NCI-H2227 (cell line): ENCODE results near the gene SKIDA1.
"Not testable (repeated sequence)": the region's sequence is repeated elsewhere in the genome, so short reads cannot be mapped to it uniquely, and the experiment has no call there.

ENCODE experiments used
- DNase-seq: peaks from one replicate; lab custom pipeline; 2025; ENCODE audit not compliant: unreplicated experiment; lab: John Stamatoyannopoulos, UW

The SKIDA1 gene

DNA sequence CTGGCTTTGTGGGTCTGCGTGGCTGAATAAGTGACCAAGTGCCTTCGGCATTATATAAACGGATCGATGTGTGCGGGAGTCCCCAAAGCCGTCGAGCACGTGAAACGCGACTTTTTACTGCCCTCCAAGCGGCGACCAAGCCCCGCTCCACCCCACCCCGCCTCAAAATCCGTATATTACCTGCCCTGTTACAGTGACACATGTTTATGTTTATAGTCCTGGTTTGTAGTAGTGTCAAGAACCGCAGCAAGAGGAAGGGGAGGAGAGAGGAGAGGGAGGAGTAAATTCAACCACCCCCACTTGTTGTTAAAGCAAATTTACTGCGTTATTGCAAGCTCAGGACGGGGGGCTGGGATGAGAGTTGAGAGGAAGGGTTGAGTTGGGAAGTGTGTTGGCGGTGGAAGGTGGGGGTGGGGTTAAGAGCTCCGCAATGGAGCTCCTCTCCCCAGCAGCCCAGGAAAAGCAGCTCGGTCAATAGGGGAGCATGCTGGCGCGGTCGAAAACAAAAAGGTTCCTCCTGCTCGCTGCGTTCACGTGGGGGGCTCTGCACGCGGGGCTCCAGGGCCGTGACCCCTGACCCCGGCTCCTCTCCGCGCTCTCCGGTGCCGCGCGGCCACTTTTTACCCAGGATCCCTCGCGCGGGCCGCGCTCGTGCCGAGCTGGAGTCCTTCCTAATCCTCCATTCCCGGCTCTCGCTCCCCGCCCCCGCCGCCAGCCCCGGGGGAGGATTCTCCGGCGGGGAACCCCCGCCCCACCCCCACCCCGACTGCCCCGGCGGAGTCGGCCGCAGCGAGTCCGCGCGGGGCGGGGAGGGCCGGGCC, at the start of gene SKIDA1:
Gene SKIDA1, minus strand, starts transcription at position 316 of the 821 bp plus-strand sequence. CDS start 7,860 bp downstream, outside the sequence.
- peak; percentile 93 for DNase-seq

DNA sequence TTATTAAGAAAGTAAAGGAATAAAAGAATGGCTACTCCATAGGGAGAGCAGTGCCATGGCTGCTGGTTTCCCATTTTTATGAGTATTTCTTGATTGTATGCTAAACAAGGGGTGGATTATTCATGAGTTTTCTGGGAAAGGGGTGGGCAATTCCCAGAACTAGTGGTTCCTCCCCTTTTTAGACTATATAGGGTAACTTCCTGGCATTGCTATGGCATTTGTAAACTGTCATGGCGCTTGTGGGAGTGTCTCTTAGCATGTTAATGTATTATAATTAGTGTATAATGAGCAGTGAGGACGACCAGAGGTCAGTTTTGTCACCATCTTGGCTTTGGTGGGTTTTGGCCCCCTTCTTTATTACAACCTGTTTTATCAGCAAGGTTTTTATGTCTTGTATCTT, 49.0 kb upstream of the SKIDA1 start:
- DNase-seq, result not testable (repeated sequence)

DNA sequence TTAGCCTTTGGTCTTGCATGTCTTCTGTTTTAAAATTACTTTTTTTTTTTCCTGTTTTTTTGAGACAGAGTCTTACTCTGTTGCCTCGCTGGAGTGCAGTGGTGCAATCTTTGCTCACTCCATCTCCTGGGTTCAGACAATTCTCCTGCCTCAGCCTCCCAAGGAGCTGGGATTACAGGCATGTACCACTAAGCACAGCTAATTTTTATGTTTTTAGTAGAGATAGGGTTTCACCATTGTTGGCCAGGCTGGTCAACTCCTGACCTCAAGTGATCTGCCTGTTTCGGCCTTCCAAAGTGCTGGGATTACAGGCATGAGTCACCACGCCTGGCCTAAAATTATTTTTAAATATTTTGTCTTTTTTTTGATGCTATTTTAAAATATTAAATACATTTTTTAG, 47.1 kb upstream of the SKIDA1 start:
- DNase-seq, result no peak

DNA sequence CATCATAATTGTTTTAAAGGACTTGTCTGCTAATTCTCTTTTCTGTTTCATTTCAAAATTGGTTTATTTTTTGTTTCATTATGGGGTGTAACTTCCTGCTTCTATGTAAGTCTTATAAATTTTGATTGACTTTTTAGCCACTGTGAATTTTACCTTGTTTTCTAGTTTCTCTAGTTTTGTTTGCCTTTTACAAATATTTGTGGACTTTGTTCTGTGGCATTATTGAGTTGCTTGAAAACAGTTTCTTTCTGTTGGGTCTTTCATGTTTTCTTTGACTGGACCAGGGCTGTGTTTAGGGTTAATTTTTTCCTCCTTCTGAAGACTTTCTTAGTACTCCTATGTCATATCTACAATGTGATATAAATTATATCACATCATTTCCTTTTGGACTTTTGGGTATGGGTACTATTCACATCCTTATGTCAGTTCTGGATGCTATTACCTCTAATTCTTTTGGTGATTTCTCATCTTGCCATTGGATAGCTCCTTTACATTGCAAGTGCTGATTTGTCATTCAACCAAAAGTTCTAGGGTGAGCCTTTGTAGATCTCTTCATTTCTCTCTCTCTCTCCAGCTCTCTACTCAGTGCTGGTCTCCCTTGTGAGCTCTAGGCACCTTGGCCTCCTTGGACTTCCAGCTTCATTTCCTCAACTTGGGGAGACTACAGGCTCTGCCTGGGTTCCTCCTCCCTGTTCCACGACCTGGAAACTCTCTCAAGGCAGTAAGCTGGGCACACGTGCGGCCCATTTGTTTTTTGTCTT, 45.5 kb upstream of the SKIDA1 start:
- no peak for DNase-seq

DNA sequence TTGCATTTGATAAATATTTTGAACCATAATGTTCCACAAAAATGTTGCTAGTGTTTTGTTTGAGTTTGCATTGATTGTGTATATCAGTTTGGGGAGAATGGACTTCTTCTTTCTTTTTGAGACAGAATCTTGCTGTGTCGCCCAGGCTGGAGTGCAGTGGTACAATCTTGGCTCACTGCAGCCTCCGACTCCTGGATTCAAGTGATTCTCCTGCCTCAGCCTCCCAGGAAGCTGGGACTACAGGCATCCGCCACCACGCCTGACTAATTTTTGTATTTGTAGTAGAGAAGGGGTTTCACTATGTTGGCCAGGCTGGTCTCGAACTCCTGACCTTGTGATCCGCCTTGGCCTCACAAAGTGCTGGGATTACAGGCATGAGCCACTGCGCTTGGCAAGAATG, 33.5 kb upstream of the SKIDA1 start:
- DNase-seq, result not testable (repeated sequence)

DNA sequence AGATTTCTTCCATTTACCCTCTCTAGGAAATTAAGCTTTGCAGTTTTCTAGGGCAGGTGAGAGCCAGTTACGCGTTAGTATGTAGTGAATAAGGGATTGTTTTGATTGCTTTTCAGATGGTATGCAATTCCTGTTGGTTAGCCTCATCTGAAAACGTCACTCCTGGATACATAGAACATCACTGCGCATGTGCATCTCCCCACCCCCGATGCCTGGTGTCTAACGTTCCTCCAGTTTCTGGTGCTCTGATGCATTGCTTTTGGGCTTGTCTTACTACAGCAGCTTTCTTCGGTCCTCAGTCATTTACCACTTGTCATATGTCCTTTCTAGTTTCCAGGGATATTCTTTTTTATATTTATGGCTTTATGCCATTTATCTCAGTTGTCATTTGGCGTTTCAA, 31.0 kb upstream of the SKIDA1 start:
- no peak for DNase-seq

DNA sequence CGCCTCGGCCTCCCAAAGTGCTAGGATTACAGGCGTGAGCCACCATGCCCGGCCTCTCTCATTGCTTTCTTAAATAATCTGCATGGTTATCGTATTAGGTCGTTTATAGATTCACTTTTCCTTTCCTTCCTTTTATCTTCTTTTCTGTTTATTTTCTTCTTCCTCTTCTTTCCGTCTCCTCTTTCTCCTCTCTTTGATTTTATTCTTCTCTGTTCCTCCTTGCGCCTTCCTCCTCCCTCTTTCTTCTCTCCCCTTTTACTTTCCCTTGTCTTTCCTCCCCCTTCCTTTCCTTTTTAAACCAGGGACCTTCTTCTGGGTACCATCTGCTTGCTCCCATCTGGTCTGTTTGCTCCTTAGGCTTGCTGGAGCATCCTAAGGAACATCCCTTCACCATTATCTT, 27.2 kb upstream of the SKIDA1 start:
- DNase-seq, result no peak

DNA sequence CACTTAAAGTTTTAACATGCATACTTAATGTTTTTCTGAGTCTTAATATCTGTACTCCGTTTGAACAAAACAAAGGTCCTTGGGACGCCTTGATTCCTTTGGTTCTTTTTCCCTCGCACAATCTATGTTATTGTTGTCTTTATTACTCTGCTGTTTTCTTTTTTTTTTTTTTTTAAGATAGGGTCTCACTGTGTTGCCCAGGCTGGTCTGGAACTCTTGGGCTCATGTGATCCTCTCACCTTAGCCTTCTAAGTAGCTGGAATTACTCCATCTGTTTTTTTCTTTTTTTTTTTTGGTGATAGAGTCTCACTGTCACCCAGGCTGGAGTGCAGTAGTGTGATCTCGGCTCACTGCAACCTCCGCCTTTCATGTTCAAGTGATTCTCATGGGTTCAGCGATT, 21.8 kb upstream of the SKIDA1 start:
- no peak for DNase-seq

DNA sequence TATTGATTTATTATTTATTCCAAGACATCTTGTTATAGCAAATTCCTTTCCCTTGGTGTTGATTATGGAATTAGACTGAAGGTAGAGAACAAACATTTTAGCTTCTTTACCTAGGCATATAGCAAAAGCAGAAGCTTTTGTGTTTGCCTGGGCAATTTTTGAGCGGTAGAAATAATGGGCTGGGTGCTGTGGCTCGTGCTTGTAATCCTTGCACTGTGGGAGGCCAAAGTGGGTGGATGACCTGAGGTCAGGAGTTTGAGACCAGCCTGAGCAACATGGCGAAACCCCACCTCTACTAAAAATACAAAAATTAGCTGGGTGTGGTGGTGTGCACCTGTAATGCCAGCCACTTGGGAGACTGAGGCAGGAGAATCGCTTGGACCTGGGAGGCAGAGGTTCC, 15.2 kb upstream of the SKIDA1 start:
- DNase-seq, result not testable (repeated sequence)

DNA sequence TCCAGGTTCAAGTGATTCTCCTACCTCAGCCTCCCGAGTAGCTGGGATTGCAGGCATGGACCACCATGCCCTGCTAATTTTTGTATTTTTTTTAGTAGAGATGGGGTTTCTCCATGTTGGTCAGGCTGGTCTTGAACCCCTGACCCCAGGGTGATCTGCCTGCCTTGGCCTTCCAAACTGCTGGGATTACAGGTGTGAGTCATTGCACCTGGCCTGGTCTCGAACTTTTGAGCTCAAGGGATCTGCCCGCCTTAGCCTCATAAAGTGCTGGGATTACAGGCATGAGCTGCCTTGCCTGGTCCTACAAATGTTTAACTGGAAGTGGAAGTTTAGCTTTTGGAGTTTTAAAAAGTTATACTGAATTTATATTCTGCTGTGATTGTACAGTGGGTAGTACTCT, 11.4 kb upstream of the SKIDA1 start:
- DNase-seq, result no peak

DNA sequence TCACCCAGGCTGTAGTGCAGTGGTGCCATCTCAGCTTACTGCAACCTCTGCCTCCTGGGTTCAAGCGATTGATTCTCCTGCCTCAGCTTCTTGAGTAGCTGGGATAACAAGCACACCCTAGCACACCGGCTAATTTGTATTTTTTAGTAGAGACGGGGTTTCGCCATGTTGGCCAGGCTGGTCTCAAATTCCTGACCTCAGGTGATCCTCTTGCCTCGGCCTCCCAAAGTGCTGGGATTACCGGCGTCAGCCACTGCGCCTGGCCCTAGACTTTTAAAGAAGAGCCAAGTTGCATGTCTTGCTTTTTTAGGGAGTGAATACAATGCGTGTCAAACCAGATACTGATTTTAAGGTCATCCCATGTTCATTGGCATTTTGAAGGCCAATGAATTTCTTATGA, 10.5 kb upstream of the SKIDA1 start:
- DNase-seq, result not testable (repeated sequence)

DNA sequence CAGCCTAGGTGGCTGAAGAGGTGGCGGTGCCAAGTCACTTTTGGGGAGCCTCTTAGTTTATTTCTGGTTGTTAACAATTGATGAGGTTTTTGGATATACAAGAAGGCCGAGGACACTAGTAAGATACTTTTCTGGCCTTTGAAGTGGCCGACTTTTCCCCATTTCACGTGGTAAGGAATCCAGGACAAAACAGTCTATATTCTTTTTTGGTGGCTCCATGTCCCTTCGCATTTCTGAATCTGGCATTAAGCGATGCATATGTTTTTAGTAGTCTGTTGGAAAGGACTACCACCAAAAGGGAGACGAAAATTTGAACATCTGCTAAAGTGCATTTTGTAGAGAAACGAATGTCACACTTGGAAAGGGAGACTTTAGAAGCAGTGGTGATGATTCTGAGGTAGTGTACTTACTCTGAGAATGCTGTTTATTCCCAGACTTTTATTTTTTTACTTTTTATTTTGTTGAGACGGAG, 10.0 kb upstream of the SKIDA1 start:
- no peak for DNase-seq

DNA sequence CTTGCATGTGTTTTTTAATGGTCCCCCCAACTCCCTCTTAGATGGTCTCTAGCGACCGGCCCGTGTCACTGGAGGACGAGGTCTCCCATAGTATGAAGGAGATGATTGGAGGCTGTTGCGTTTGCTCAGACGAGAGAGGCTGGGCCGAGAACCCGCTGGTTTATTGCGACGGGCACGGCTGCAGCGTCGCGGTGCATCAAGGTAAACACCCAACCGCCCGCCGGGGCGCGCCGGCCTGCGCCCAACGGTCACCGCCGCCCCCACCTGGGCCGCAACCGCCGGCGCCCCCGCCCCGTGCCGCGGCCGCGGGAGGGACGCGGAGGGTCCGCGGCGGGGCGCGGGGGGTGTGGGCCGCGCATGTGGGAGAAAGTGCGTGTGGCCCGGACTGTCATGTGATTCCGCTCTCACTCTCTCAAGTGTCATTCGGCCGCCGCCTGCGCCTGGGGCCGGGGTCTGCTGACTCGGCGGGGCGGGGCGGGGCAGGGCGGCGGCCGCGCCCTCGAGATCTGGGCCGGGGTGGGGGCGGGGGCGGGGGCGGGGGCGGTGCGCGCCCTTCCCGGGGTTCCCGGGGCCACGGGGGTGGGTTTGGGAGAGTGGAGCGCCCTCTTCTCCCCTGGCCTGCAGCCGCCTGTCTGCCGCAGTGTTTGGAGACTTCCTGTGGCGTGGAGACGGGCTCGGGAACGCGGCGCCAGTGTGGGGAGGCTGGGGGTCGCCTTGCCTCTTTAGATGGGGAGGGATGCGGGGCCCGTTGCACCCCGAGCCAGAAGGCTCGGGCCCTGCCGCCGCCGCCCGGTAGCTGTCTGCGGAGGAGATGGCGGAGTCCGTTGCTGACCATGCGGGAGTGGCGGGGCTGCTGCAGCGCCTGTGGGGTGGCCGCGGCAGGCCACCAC, 9.4 kb upstream of the SKIDA1 start:
- peak; percentile 75 for DNase-seq

DNA sequence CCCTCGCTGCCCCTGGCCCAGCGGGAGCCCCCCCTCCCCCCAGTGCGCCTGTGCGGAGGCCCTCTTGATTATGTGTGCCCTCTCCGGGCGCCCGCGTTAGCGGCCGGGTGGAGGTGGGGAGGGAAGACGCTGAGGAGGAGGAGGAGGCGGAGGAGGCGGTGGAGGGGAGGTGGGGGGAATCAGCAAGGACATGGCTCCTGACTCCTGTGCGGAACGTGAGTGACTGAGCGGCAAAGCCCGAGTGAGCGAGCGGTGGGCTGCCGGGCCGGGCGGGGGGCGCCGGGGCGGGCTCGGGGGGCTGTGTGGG, 8.8 kb upstream of the SKIDA1 start:
- no peak for DNase-seq

DNA sequence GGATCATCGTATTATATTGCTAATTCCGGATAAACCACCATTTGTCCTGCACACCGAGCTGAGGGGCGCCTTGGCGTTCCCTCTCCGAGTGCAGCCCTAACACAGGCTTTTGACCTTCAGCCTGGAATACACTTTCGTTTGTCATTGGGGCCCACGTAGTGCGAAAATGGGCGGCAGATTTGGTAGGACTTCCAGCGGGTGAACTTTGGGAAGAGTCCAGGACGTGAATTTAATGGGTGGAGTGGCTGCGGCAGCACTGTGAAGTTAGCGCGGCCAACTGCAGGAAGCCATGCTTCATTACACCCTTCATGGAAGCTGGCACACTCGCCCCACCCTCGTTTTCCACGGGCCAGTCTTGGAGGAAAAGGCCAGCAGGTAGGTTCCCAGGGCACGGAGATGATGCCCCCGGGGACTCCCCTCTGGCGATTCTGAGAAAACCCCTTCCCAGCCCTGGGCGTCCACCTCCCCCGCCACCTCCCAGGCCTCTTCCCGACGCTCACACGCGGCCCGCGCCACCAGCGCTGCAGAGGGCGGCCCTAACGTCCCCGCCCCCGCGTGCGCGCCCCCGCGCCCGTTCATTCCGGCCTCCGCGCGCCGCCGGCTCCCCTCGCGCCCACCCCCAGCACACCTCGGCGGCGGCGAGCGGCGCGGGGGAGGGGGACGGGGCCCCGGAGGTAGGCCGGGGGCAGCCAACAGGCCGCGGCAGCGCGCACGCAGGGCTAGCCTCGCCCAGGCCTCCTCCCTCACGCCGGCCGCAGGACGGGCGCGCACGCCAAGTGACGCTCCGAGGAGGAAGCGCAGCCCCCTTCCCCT, 8.2 kb upstream of the SKIDA1 start, which contains the start of gene MLLT10:
Gene MLLT10, plus strand, starts transcription at position 766 of the 813 bp plus-strand sequence. CDS start 413 bp downstream, outside the sequence.
- DNase-seq, result peak; percentile 97

DNA sequence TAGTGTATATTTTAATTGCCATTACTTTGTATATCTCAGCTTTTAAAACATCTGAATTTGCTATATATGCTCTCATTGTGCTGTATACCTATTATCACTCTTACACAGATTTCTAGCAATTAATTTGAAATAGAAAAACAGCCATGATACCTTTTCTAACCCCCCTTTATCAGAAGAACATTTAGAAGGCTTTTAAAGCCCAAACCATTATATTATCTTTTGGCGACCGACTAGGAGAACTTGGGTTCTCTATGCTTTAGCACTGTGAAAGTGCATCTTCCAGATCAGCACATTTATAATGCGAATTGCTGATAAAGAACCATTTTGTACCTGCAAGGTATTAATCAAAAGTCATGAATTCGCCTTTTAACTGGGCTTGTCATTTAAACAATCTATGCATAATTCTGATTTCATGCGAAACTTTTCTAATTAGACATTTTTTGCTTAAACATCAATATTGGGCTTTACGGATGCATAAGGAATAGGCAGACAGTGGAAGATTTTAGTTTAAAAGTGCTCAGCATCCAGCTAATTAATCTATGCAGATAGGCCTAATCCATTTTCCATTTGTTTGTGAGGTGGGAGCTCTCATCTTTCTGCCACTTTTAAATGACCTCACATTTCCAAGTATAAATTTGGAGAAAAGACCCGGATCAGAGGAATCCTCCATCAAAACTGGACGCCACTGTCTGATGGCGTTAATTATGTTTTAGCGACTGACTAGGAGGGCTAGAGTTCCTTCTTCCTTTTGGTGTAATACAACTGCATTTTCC, 7.4 kb upstream of the SKIDA1 start:
- peak; percentile 45 for DNase-seq

DNA sequence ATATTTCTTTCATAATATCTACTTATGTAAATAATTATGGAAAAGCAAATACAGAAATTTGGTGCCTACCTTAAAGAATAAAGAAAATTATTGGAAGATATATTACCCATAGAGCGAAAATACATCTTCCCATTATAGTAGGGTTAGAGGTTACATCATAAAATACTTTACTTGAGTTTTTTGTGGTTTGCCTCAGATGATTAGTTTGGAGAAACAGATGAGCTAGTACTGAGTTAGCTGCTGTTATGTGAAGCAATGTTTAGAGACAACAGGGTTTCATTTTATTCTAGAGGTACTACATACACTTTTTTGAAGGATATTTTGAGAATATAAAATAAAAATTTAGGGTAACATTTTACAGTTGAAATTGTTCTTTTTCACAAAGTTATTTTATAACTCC, 5.7 kb upstream of the SKIDA1 start:
- DNase-seq, result no peak

DNA sequence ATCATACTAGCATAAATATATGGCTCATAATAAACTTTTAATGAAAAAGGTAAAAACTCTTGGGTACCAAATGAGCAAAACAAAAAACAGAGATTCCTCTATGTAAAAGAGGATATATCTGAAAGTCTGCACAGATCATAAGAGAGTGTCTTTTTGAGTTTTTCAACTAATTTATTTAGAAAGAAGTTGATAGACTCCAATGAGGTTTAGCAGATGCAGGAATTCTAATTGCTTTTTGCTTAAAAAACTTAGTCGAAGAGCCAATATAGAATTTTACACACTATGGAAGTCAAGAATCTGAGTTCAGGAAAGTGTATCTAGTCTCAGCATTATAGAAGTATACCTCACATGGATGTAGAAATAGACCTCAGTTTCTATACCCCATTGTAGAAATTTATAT, 5.2 kb upstream of the SKIDA1 start:
- DNase-seq, result no peak

DNA sequence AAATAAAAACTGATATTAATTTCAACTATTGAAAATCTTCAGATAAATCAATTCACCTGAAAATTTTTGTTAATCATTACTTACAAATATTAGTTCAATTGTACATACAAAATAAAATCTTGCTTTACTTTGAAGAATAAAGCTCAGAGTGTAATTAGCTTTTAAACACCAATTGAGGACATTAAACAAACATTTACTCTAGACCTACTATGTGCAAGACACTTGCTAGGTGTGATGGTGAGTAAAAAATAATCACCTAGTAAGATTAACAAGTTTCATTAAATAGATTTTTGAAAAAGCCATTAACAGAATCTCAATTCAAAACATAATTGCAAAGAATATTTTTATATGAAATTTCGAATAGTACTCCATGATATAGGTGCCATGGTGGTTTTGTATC, 4.7 kb upstream of the SKIDA1 start:
- no peak for DNase-seq
